HEK293T (cell line): Measurements from ENCODE around the gene ARF1.

Source experiments
- CTCF ChIA-PET: fragments of 350-600 bp; formaldehyde crosslinking; extraction: SDS; loops from one replicate; lab custom pipeline; 2021; ENCODE audit warnings: antibody characterized with exemption, inconsistent platforms; lab: Yijun Ruan, JAX
- POLR2A ChIA-PET: fragments of 350-600 bp; formaldehyde crosslinking; extraction: SDS; loops from one replicate; lab custom pipeline; 2020; ENCODE audit warnings: antibody characterized with exemption, inconsistent platforms; lab: Yijun Ruan, JAX
- DNase-seq: peaks from one replicate; pipeline ENCODE4 v3.0.0; 2012; ENCODE audit warnings: mixed read lengths; ENCODE audit errors: extremely low spot score
- ARNT ChIP-seq: fragments of 450-650 bp; IDR thresholded peaks from 2 replicates; pipeline ENCODE4 v1.6.1; 2017; ENCODE audit warnings: mild to moderate bottlenecking
- BHLHE40 ChIP-seq: fragments of 450-650 bp; IDR thresholded peaks from 2 replicates; pipeline ENCODE4 v1.6.1; 2016; ENCODE audit warnings: mild to moderate bottlenecking, moderate library complexity, borderline replicate concordance
- CTBP1 ChIP-seq: fragments of 450-650 bp; IDR thresholded peaks from 2 replicates; pipeline ENCODE4 v1.6.1; 2016; ENCODE audit warnings: borderline replicate concordance
- ELF4 ChIP-seq: fragments of 450-650 bp; IDR thresholded peaks from 2 replicates; pipeline ENCODE4 v1.6.1; 2017; ENCODE audit warnings: antibody characterized with exemption
- FOXA1 ChIP-seq: fragments of 450-650 bp; IDR thresholded peaks from 2 replicates; pipeline ENCODE4 v1.6.1; 2016; ENCODE audit warnings: mild to moderate bottlenecking
- FOXK2 ChIP-seq: fragments of 450-650 bp; IDR thresholded peaks from 2 replicates; pipeline ENCODE4 v1.6.1; 2016; ENCODE audit warnings: mild to moderate bottlenecking
- FOXM1 ChIP-seq: fragments of 450-650 bp; IDR thresholded peaks from 2 replicates; pipeline ENCODE4 v1.6.1; 2017; ENCODE audit warnings: mild to moderate bottlenecking, borderline replicate concordance
- HDGF ChIP-seq: fragments of 450-650 bp; IDR thresholded peaks from 2 replicates; pipeline ENCODE4 v1.6.1; 2017; ENCODE audit warnings: antibody characterized with exemption, borderline replicate concordance
- L3MBTL2 ChIP-seq: fragments of 450-650 bp; conservative IDR thresholded peaks from 2 replicates; pipeline ENCODE4 v1.6.1; 2016; ENCODE audit warnings: mild to moderate bottlenecking
- LEF1 ChIP-seq: fragments of 450-650 bp; IDR thresholded peaks from 2 replicates; pipeline ENCODE4 v1.6.1; 2017; ENCODE audit warnings: mild to moderate bottlenecking, borderline replicate concordance
- NFRKB ChIP-seq: fragments of 450-650 bp; IDR thresholded peaks from 2 replicates; pipeline ENCODE4 v1.6.1; 2016; ENCODE audit warnings: mild to moderate bottlenecking, moderate library complexity
- PKNOX1 ChIP-seq: fragments of 450-650 bp; IDR thresholded peaks from 2 replicates; pipeline ENCODE4 v1.6.1; 2016
- SP1 ChIP-seq: fragments of 450-650 bp; IDR thresholded peaks from 2 replicates; pipeline ENCODE4 v1.6.1; 2017
- SUZ12 ChIP-seq: fragments of 450-650 bp; IDR thresholded peaks from 2 replicates; pipeline ENCODE4 v1.6.1; 2016; ENCODE audit warnings: mild to moderate bottlenecking
- TARDBP ChIP-seq: fragments of 450-650 bp; IDR thresholded peaks from 2 replicates; pipeline ENCODE4 v1.6.1; 2016
- ZNF384 ChIP-seq: fragments of 450-650 bp; IDR thresholded peaks from 2 replicates; pipeline ENCODE4 v1.6.1; 2016

ARF1 gene

GRCh38 chr1:228059634-228060457 lies 22.7 kb upstream of the ARF1 start:
- TF ChIP-seq FOXM1 = no peak
- TF ChIP-seq HDGF = peak; percentile 39; the same call in 1 of the 2 replicates
- peak; percentile 91 for TF ChIP-seq SP1
- CTCF ChIA-PET = no interaction called here
- POLR2A ChIA-PET = interaction anchor here (1.4 kb wide), 1 partner anchor 22 kb away, joined by 3 read pairs; no protein-coding TSS in a partner anchor
- peak; percentile 99 for DNase-seq

- POLR2A ChIA-PET = interaction anchor here (1.4 kb wide), 1 partner anchor 21 kb away, joined by 3 read pairs; no protein-coding TSS in a partner anchor
- CTCF ChIA-PET = no interaction called here
- TF ChIP-seq ARNT = no peak
- TF ChIP-seq NFRKB = no peak
- no peak for TF ChIP-seq HDGF
- TF ChIP-seq FOXA1 = no peak
- no peak for TF ChIP-seq ZNF384
- TF ChIP-seq FOXK2 = no peak
- DNase-seq = no peak
Measured at GRCh38 chr1:228060458-228061190, 21.9 kb upstream of the ARF1 start.

- TF ChIP-seq FOXM1 = no peak
- TF ChIP-seq NFRKB = no peak
- ChIA-PET CTCF (no interaction called here), POLR2A (no interaction called here)
- no peak for DNase-seq
Measured at GRCh38 chr1:228061411-228062084, 21.0 kb upstream of the ARF1 start.

GRCh38 chr1:228062085-228062791 lies 20.3 kb upstream of the ARF1 start:
- no peak for DNase-seq
- ChIA-PET POLR2A (no interaction called here), CTCF (no interaction called here)
- no peak for TF ChIP-seq HDGF
- TF ChIP-seq SUZ12 = no peak
- no peak for TF ChIP-seq SP1
- TF ChIP-seq FOXK2 = no peak
- no peak for TF ChIP-seq FOXA1
- no peak for TF ChIP-seq ELF4
- TF ChIP-seq L3MBTL2 = no peak
- no peak for TF ChIP-seq NFRKB
- TF ChIP-seq PKNOX1 = no peak
- TF ChIP-seq LEF1 = no peak
- TF ChIP-seq FOXM1 = no peak

GRCh38 chr1:228062812-228063211 lies 19.7 kb upstream of the ARF1 start:
- ChIA-PET POLR2A (no interaction called here), CTCF (no interaction called here)
- TF ChIP-seq ZNF384 (no peak), SP1 (no peak), LEF1 (no peak), CTBP1 (no peak), NFRKB (no peak), ARNT (no peak), HDGF (no peak)
- DNase-seq = no peak

- CTCF ChIA-PET = no interaction called here
- POLR2A ChIA-PET = no interaction called here
- TF ChIP-seq SP1 = no peak
- TF ChIP-seq LEF1 = no peak
- no peak for TF ChIP-seq L3MBTL2
- TF ChIP-seq BHLHE40 = no peak
- no peak for TF ChIP-seq NFRKB
- TF ChIP-seq TARDBP = no peak
- TF ChIP-seq ELF4 = no peak
- TF ChIP-seq HDGF = no peak
- TF ChIP-seq FOXA1 = no peak
- TF ChIP-seq PKNOX1 = no peak
- TF ChIP-seq FOXK2 = no peak
- TF ChIP-seq CTBP1 = no peak
- no peak for TF ChIP-seq ZNF384
- no peak for TF ChIP-seq SUZ12
- TF ChIP-seq FOXM1 = no peak
- TF ChIP-seq ARNT = no peak
- DNase-seq = no peak
Measured at GRCh38 chr1:228063251-228064191, 19.0 kb upstream of the ARF1 start.
